HL-60 (cell line): ENCODE data around the gene ERC2.
"Not testable (repeated sequence)": the region's sequence is repeated elsewhere in the genome, so short reads cannot be mapped to it uniquely, and the experiment has no call there.

Source experiments
- DNase-seq, 2 experiments: peaks; one replicate each; pipeline ENCODE4 v3.0.0-alpha.2; 2010 to 2020; ENCODE audit warnings: low read depth in 1 of 2, low spot score in 1 of 2
- H3K27ac ChIP-seq: fragments of 250-450 bp; sonication (Bioruptor Pico); replicated peaks from 2 replicates; pipeline ENCODE4 v1.5.1; 2020; ENCODE audit warnings: mild to moderate bottlenecking, moderate library complexity
- H3K27me3 ChIP-seq: fragments of 250-450 bp; sonication (Bioruptor Pico); 2 replicates; pipeline ENCODE4 v1.5.1; 2021; ENCODE audit warnings: mild to moderate bottlenecking, moderate library complexity; ENCODE audit not compliant: insufficient read depth, poor library complexity, severe bottlenecking
- H3K4me3 ChIP-seq: replicated peaks from 2 replicates; pipeline ENCODE4 v1.5.1; 2011; ENCODE audit warnings: mild to moderate bottlenecking, control low read depth, low read length; ENCODE audit not compliant: insufficient read depth
- GABPA ChIP-seq: IDR thresholded peaks from 2 replicates; pipeline ENCODE4 v1.6.1; 2012; ENCODE audit warnings: low read depth
- POLR2AphosphoS5 ChIP-seq: IDR thresholded peaks from 2 replicates; pipeline ENCODE4 v1.6.1; 2012; ENCODE audit warnings: low read depth
- SPI1 ChIP-seq: IDR thresholded peaks from 2 replicates; pipeline ENCODE4 v1.6.1; 2012; ENCODE audit warnings: low read depth, mild to moderate bottlenecking, borderline replicate concordance
- long read RNA-seq: library from polyadenylated mRNA; unstranded; transcript quantifications from one replicate; pipeline ENCODE4 v2.0.0, GENCODE V29; 2020
- TF ChIP-seq, protein P1 (sequence below): IDR thresholded peaks from one replicate; pipeline ENCODE4 v1.5.1; 2011; ENCODE audit warnings: low read length, control low read depth, inconsistent platforms; ENCODE audit not compliant: insufficient read depth
- TF ChIP-seq, protein P2 (sequence below): IDR thresholded peaks from 2 replicates; pipeline ENCODE4 v1.6.1; 2012; ENCODE audit warnings: low read depth; ENCODE audit not compliant: insufficient replicate concordance

ERC2 gene
- long read RNA-seq, partial matches to known transcripts = 0 of 1 reads
- long read RNA-seq, other reads (novel, unspliced or antisense) = 1 of 1 reads

DNA sequence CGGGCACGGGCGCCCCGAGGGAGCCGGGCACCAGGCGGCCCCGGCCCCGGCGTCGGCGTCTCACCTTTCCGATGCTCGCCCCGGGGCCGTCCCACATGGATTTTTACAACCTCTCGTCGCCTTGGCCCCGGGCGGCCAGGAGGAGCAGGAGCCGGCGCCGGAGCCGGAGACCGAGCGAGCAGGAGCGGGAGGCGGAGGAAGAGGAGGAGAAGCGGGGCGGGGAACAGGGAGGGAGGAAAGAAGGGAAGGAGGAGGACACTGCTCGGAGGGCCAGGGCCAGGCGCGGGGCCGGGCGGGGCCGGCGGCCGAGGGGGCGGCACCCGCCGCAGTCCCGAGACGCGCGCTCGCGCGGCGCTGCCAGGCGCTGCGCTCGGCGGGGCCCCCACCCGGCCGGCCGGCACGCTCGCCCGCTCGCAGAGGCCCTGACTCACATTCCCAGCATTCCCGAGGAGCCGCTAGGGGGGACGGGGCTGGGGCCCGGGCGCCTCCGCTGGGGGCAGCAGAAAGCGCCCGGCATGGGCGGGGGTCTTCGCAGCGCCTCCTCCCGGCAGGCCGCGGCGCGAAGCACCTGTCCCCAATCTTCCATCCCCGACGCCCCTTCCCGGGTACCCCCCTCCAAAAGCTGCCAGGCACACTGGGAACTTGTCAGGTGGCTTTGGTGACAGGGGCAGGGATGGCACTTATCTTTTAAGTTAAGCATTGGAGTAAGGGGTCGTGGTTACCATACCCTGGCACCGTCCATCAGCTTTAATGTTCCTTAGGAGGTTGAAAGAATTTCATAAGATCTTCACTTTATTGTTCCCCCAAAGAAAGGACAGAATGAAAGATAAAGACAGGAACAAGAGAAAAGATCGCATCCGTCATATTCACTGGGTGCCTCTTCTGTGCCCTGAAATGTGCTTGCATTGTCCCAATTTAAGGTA, at the start of gene ERC2:
Gene ERC2 (minus strand): TSS at position 284 of the 923 bp plus-strand sequence.
- H3K27ac ChIP-seq = no peak within 1 kb of the TSS
- H3K4me3 ChIP-seq = no peak within 1 kb of the TSS
- H3K27me3 ChIP-seq = peaks cover 37% of the 10 kb centered on the region
- TF ChIP-seq, protein P1, sequence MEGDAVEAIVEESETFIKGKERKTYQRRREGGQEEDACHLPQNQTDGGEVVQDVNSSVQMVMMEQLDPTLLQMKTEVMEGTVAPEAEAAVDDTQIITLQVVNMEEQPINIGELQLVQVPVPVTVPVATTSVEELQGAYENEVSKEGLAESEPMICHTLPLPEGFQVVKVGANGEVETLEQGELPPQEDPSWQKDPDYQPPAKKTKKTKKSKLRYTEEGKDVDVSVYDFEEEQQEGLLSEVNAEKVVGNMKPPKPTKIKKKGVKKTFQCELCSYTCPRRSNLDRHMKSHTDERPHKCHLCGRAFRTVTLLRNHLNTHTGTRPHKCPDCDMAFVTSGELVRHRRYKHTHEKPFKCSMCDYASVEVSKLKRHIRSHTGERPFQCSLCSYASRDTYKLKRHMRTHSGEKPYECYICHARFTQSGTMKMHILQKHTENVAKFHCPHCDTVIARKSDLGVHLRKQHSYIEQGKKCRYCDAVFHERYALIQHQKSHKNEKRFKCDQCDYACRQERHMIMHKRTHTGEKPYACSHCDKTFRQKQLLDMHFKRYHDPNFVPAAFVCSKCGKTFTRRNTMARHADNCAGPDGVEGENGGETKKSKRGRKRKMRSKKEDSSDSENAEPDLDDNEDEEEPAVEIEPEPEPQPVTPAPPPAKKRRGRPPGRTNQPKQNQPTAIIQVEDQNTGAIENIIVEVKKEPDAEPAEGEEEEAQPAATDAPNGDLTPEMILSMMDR = no peak
- no peak for TF ChIP-seq SPI1
- TF ChIP-seq POLR2AphosphoS5 = no peak
- no peak for TF ChIP-seq GABPA
- TF ChIP-seq, protein P2, sequence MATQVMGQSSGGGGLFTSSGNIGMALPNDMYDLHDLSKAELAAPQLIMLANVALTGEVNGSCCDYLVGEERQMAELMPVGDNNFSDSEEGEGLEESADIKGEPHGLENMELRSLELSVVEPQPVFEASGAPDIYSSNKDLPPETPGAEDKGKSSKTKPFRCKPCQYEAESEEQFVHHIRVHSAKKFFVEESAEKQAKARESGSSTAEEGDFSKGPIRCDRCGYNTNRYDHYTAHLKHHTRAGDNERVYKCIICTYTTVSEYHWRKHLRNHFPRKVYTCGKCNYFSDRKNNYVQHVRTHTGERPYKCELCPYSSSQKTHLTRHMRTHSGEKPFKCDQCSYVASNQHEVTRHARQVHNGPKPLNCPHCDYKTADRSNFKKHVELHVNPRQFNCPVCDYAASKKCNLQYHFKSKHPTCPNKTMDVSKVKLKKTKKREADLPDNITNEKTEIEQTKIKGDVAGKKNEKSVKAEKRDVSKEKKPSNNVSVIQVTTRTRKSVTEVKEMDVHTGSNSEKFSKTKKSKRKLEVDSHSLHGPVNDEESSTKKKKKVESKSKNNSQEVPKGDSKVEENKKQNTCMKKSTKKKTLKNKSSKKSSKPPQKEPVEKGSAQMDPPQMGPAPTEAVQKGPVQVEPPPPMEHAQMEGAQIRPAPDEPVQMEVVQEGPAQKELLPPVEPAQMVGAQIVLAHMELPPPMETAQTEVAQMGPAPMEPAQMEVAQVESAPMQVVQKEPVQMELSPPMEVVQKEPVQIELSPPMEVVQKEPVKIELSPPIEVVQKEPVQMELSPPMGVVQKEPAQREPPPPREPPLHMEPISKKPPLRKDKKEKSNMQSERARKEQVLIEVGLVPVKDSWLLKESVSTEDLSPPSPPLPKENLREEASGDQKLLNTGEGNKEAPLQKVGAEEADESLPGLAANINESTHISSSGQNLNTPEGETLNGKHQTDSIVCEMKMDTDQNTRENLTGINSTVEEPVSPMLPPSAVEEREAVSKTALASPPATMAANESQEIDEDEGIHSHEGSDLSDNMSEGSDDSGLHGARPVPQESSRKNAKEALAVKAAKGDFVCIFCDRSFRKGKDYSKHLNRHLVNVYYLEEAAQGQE = no peak
- DNase-seq = no peak

GRCh38 chr3:56502738-56503137, 34.5 kb upstream of the ERC2 start:
- DNase-seq = no peak
- TF ChIP-seq, protein P2 = no peak
- TF ChIP-seq, protein P1 = no peak
- no peak for TF ChIP-seq POLR2AphosphoS5
- TF ChIP-seq GABPA = no peak
- no peak for TF ChIP-seq SPI1
- Histone ChIP-seq H3K27ac (no peak overlapping the region), H3K27me3 (no peaks in the 10 kb centered on the region), H3K4me3 (no peak overlapping the region)

DNA sequence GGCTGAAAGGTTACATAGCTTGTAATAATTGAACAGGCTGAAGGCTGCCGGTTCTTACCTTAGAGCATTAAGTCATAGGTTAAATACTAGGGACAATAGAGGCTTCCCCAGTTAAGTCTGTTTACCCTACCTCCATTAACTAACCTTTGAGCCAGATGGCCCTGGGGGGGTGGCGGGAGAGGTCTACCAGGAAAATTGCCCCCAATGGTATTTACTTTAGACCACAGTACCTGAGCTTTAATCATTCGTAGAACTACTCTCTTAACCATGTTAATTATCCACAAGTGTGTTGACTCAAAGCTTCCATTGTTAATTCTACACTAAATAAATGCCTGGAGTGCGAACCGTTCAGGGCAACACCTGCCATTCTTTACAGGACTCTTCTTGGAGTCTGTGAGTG, 28.1 kb upstream of the ERC2 start:
- H3K27me3 ChIP-seq, DNase-seq, H3K27ac ChIP-seq, H3K4me3 ChIP-seq: not testable (repeated sequence)

GRCh38 chr3:56494679-56495322, 26.5 kb upstream of the ERC2 start:
- Histone ChIP-seq H3K27me3 (no peaks in the 10 kb centered on the region), H3K4me3 (no peak overlapping the region), H3K27ac (no peak overlapping the region)
- DNase-seq = peak; percentile 41 to 75
- TF ChIP-seq POLR2AphosphoS5 (0 out of 2 replicates have a peak, but pooled peaks have one; percentile 31), GABPA (no peak), SPI1 (no peak)
- TF ChIP-seq, protein P1 = peak; percentile 92
- TF ChIP-seq, protein P2 = peak; percentile 100
